D721Med (cell line): ENCODE data around the gene DGKI.

ENCODE experiments used
- DNase-seq: peaks from one replicate; pipeline ENCODE4 v3.0.0; 2011; ENCODE audit warnings: low spot score; ENCODE audit not compliant: insufficient read length
- FAIRE-seq: peaks from 2 replicates; lab custom pipeline; 2011; peaks lifted over from hg19 to GRCh38; lab: Jason Lieb, UNC
- CTCF ChIP-seq: IDR thresholded peaks from 2 replicates; pipeline ENCODE4 v1.5.1; 2012; ENCODE audit warnings: mild to moderate bottlenecking, control low read depth; ENCODE audit not compliant: insufficient read depth; ENCODE audit errors: missing control alignments

The DGKI gene

GRCh38 chr7:137847568-137848050 lies 835 bp upstream of the DGKI start:
- TF ChIP-seq CTCF = no peak
- FAIRE-seq (no peak), DNase-seq (no peak)

- TF ChIP-seq CTCF = no peak
- no peak for DNase-seq
- FAIRE-seq = no peak
Observed at GRCh38 chr7:137846549-137846826, 286 bp downstream of the DGKI start.

GRCh38 chr7:137844677-137845425 lies 1.9 kb downstream of the DGKI start:
- TF ChIP-seq CTCF = no peak
- no peak for DNase-seq
- no peak for FAIRE-seq

GRCh38 chr7:137839903-137840779 lies 6.6 kb downstream of the DGKI start:
- TF ChIP-seq CTCF = no peak
- DNase-seq (no peak), FAIRE-seq (no peak)

- DNase-seq (no peak), FAIRE-seq (no peak)
- TF ChIP-seq CTCF = no peak
Observed at GRCh38 chr7:137838706-137839315, 8.0 kb downstream of the DGKI start.

- no peak for FAIRE-seq
- TF ChIP-seq CTCF = no peak
- no peak for DNase-seq
Observed at GRCh38 chr7:137836541-137836940, 10.2 kb downstream of the DGKI start.
